Ecto neural progenitor cell (in vitro differentiated cells): ENCODE measurements around the gene NHEJ1.
A peak's percentile ranks its signal among the peaks of the same experiment; 100 is the strongest.

Experiments used
- DNase-seq: peaks from one replicate; pipeline ENCODE4 v3.0.0-alpha.2; 2018; ENCODE audit warnings: low spot score

NHEJ1 gene

GRCh38 chr2:219122202-219122980 lies 38.2 kb downstream of the NHEJ1 start:
- DNase-seq = no peak

GRCh38 chr2:219120082-219120481 lies 40.5 kb downstream of the NHEJ1 start:
- no peak for DNase-seq

GRCh38 chr2:219119422-219120043 lies 41.1 kb downstream of the NHEJ1 start:
- peak; percentile 73 for DNase-seq

GRCh38 chr2:219118504-219118903 lies 42.1 kb downstream of the NHEJ1 start:
- no peak for DNase-seq

- DNase-seq = no peak
Measured at GRCh38 chr2:219116776-219117646, 43.6 kb downstream of the NHEJ1 start.

GRCh38 chr2:219112651-219113338 lies 47.8 kb downstream of the NHEJ1 start:
- no peak for DNase-seq

GRCh38 chr2:219112062-219112406 lies 48.6 kb downstream of the NHEJ1 start:
- DNase-seq = no peak

GRCh38 chr2:219111375-219112061 lies 49.1 kb downstream of the NHEJ1 start:
- DNase-seq = no peak

- DNase-seq = peak; percentile 60
Measured at GRCh38 chr2:219109471-219109870, 51.1 kb downstream of the NHEJ1 start.

GRCh38 chr2:219107758-219108157 lies 52.9 kb downstream of the NHEJ1 start:
- DNase-seq = no peak

GRCh38 chr2:219106251-219106650 lies 54.4 kb downstream of the NHEJ1 start:
- DNase-seq = no peak

GRCh38 chr2:219104107-219105035 lies 56.2 kb downstream of the NHEJ1 start:
- DNase-seq = no peak

GRCh38 chr2:219099329-219099728 lies 61.3 kb downstream of the NHEJ1 start:
- no peak for DNase-seq

- DNase-seq = no peak
Measured at GRCh38 chr2:219095406-219095935, 65.1 kb downstream of the NHEJ1 start.

- no peak for DNase-seq
Measured at GRCh38 chr2:219094171-219094570, 66.4 kb downstream of the NHEJ1 start.

- no peak for DNase-seq
Measured at GRCh38 chr2:219090436-219091299, 69.9 kb downstream of the NHEJ1 start.

GRCh38 chr2:219089330-219089729 lies 71.3 kb downstream of the NHEJ1 start:
- DNase-seq = no peak

- DNase-seq = no peak
Measured at GRCh38 chr2:219087848-219088247, 72.8 kb downstream of the NHEJ1 start.

GRCh38 chr2:219087361-219087760 lies 73.3 kb downstream of the NHEJ1 start:
- no peak for DNase-seq
